DND-41 (cell line): ENCODE results near the gene DTD2.

Experiments used
- ATAC-seq: fragments of 200-7000 bp; cut with Tn5 transposase; 3 replicates; pipeline ENCODE4 v1.9.1; 2021; ENCODE audit warnings: low read depth; ENCODE audit not compliant: insufficient read depth
- DNase-seq: peaks from one replicate; pipeline ENCODE4 v3.0.0-alpha.2; 2020
- H2AFZ ChIP-seq: 2 replicates; pipeline ENCODE4 v1.6.0; 2012; ENCODE audit warnings: low read depth, low read length
- H3K27ac ChIP-seq: 2 replicates; pipeline ENCODE4 v1.5.1; 2012; ENCODE audit warnings: low read length, inconsistent platforms
- H3K27me3 ChIP-seq: fragments of 200-600 bp; sonication (generic); 2 replicates; pipeline ENCODE4 v1.6.0; 2012; ENCODE audit warnings: low read length, mild to moderate bottlenecking, inconsistent platforms; ENCODE audit not compliant: insufficient read depth, poor library complexity
- H3K36me3 ChIP-seq: 2 replicates; pipeline ENCODE4 v1.5.1; 2012; ENCODE audit warnings: low read length, inconsistent platforms; ENCODE audit not compliant: insufficient read depth
- H3K4me1 ChIP-seq: 2 replicates; pipeline ENCODE4 v1.5.1; 2012; ENCODE audit warnings: mild to moderate bottlenecking, low read length; ENCODE audit not compliant: insufficient read depth
- H3K4me2 ChIP-seq: 2 replicates; pipeline ENCODE4 v1.6.0; 2012; ENCODE audit warnings: mild to moderate bottlenecking, moderate library complexity, low read length, inconsistent platforms; ENCODE audit not compliant: insufficient read depth
- H3K4me3 ChIP-seq, 2 experiments: fragments of 200-600 bp in 1 of 2; shearing (Covaris generic) in 1 of 2; 2 replicates each; pipeline ENCODE4 v1.5.1; 2012 to 2016; ENCODE audit warnings: inconsistent platforms in 2 of 2, low read length in 2 of 2, mild to moderate bottlenecking in 2 of 2, low read depth in 1 of 2, moderate library complexity in 1 of 2
- H3K79me2 ChIP-seq: 2 replicates; pipeline ENCODE4 v1.6.0; 2012; ENCODE audit warnings: low read length, inconsistent platforms; ENCODE audit not compliant: insufficient read depth
- H3K9ac ChIP-seq: 2 replicates; pipeline ENCODE4 v1.6.0; 2012; ENCODE audit warnings: low read depth, mild to moderate bottlenecking, inconsistent platforms, low read length, moderate library complexity
- H3K9me3 ChIP-seq: 2 replicates; pipeline ENCODE4 v1.5.1; 2012; ENCODE audit warnings: low read length, moderate library complexity, mild to moderate bottlenecking, inconsistent platforms; ENCODE audit not compliant: insufficient read depth, severe bottlenecking
- H4K20me1 ChIP-seq: 2 replicates; pipeline ENCODE4 v1.6.0; 2012; ENCODE audit warnings: low read length; ENCODE audit not compliant: insufficient read depth
- EZH2 ChIP-seq: IDR thresholded peaks from 3 replicates; pipeline ENCODE4 v1.6.1; 2012; ENCODE audit warnings: borderline replicate concordance, low read depth, mild to moderate bottlenecking, moderate library complexity, low read length, inconsistent platforms; ENCODE audit not compliant: severe bottlenecking
- TF ChIP-seq, protein P1 (sequence below): IDR thresholded peaks from 2 replicates; pipeline ENCODE4 v1.5.1; 2012; ENCODE audit warnings: borderline replicate concordance, low read length, moderate library complexity, mild to moderate bottlenecking; ENCODE audit not compliant: poor library complexity, severe bottlenecking; ENCODE audit errors: extremely low read depth

Gene DTD2

DNA sequence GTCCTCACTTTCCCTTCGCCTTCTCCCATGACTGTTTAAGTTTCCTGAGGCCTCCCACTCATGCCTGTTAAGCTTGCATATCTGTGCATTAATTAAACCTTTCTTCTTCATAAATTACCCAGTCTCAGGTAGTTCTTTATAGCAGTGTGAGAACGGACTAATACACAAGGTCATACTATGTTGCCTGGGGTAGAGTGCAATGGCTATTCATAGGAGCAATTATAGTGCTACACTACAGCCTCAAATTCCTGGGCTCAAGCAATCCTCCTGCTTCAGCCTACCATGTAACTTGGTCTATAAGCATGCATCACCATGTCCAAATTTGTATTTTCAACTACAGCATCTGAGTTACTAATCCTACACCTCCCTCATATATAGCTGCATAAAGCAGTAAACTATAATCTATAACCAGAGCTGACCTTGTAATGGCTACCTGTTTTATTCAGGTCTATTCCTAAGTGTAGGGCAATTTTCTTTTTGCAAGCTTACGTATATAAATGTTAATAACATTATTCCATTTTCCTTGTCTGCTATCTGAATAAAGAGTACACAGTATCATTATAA lies 55.9 kb downstream of the DTD2 start:
- H3K36me3 ChIP-seq = no peaks in the 10 kb centered on the region
- H2AFZ ChIP-seq = no peak overlapping the region
- H3K4me2 ChIP-seq = no peak overlapping the region
- no peaks in the 10 kb centered on the region for H3K27me3 ChIP-seq
- no peaks in the 10 kb centered on the region for H3K9me3 ChIP-seq
- H3K79me2 ChIP-seq = no peaks in the 10 kb centered on the region
- no peak overlapping the region for H3K9ac ChIP-seq
- no peak for ATAC-seq
- no peak for DNase-seq
- H3K4me3 ChIP-seq = no peak overlapping the region
- TF ChIP-seq, protein P1, sequence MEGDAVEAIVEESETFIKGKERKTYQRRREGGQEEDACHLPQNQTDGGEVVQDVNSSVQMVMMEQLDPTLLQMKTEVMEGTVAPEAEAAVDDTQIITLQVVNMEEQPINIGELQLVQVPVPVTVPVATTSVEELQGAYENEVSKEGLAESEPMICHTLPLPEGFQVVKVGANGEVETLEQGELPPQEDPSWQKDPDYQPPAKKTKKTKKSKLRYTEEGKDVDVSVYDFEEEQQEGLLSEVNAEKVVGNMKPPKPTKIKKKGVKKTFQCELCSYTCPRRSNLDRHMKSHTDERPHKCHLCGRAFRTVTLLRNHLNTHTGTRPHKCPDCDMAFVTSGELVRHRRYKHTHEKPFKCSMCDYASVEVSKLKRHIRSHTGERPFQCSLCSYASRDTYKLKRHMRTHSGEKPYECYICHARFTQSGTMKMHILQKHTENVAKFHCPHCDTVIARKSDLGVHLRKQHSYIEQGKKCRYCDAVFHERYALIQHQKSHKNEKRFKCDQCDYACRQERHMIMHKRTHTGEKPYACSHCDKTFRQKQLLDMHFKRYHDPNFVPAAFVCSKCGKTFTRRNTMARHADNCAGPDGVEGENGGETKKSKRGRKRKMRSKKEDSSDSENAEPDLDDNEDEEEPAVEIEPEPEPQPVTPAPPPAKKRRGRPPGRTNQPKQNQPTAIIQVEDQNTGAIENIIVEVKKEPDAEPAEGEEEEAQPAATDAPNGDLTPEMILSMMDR = no peak
- no peak for TF ChIP-seq EZH2
- H3K27ac ChIP-seq = no peak overlapping the region
- no peaks in the 10 kb centered on the region for H4K20me1 ChIP-seq
- no peaks in the 10 kb centered on the region for H3K4me1 ChIP-seq

DNA sequence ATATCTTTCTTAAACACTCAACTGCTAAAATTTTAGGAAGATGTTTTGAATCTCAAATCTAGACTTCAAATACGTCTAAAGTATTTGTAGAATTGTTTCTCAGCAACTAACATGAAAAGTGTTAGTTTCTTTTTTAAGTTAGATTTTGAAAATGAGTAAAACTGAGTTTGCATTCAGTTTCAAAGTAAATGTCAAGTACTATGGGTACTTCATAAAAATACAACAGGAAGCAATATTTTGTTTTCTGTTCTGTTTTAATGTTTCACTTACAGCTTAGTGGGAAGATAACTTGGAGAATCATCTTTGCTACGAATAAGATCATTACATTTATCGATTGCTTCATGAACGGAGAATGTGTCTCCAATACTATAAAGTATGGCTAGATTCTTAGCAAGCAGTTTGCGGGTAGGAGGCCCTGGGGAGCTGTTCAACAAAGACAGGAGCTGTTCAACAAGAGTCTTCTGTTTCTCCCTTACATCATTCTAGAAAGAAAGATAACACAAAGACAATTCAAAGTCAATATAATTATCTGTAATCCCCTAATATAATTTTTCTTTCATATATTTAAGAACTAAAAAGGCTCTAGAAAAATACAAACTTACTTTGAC lies 57.2 kb downstream of the DTD2 start:
- DNase-seq = no peak
- Histone ChIP-seq H3K9me3 (no peaks in the 10 kb centered on the region), H3K36me3 (no peaks in the 10 kb centered on the region), H3K27ac (no peak overlapping the region), H3K4me2 (no peak overlapping the region), H3K27me3 (no peaks in the 10 kb centered on the region), H3K4me3 (no peak overlapping the region), H4K20me1 (no peaks in the 10 kb centered on the region), H2AFZ (no peak overlapping the region), H3K9ac (no peak overlapping the region), H3K4me1 (no peaks in the 10 kb centered on the region), H3K79me2 (no peaks in the 10 kb centered on the region)
- TF ChIP-seq, protein P1 = no peak
- TF ChIP-seq EZH2 = no peak
- no peak for ATAC-seq
